Activated CD4-positive, CD25-positive, alpha-beta regulatory T cell treated with anti-CD3 and anti-CD28 coated beads, Interleukin-2, amount 50 U/mL, for 24 hours (primary cell): ENCODE data around the gene TSC2.
"Not testable (repeated sequence)": the region's sequence is repeated elsewhere in the genome, so short reads cannot be mapped to it uniquely, and the experiment has no call there.

Experiments
- ATAC-seq, 2 donors: fragments of 150-1000 bp; cut with Tn5 transposase; one replicate each; pipeline ENCODE4 v1.10.0; 2021; ENCODE audit warnings: mild to moderate bottlenecking in 1 of 2, moderate library complexity in 1 of 2

Gene TSC2

DNA sequence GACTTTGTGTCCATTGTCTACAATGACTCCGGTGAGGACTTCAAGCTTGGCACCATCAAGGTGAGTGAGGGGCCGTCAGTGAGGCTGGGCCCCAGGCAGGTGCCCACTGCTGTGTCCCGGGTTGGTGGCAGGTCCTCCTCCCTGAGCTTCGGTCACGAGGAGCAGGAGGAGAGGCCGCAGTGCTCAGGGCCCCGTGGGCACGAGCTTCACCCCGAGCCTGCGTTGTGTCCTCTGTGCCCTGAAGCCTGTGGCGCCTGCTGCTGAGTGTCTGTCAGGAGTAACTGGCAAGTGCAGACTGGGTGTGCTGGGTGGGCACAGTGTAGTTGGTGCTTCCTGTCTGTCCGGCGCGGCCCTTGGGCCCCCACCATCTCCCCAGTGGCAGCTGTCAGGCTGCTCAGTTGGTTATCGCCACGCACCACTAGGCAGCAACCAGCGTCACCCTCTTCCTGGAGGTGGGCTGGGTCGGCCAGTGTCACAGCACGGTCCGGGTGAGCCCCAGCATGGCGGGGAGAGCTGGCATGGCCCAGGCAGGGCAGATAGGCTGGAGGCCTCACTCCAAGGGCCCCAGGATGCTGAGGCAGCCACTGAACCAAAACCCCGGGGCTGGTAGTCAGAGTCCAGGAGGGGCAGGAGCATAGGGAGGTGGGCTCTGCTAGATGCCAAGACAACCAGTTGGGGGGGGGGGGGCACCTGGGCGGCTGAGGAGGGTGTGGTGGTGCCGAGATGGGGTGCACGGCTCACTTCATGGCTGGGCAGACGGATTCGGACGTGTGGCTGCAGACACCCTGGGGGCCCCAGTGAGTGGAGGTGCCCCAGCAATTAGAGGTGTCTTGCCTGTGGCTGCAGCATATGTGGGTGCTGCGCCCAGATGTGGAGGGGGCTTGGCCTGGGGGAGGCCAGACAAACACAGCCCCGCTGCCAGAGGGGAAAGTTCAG lies 39.3 kb downstream of the TSC2 start:
- ATAC-seq: no peak

DNA sequence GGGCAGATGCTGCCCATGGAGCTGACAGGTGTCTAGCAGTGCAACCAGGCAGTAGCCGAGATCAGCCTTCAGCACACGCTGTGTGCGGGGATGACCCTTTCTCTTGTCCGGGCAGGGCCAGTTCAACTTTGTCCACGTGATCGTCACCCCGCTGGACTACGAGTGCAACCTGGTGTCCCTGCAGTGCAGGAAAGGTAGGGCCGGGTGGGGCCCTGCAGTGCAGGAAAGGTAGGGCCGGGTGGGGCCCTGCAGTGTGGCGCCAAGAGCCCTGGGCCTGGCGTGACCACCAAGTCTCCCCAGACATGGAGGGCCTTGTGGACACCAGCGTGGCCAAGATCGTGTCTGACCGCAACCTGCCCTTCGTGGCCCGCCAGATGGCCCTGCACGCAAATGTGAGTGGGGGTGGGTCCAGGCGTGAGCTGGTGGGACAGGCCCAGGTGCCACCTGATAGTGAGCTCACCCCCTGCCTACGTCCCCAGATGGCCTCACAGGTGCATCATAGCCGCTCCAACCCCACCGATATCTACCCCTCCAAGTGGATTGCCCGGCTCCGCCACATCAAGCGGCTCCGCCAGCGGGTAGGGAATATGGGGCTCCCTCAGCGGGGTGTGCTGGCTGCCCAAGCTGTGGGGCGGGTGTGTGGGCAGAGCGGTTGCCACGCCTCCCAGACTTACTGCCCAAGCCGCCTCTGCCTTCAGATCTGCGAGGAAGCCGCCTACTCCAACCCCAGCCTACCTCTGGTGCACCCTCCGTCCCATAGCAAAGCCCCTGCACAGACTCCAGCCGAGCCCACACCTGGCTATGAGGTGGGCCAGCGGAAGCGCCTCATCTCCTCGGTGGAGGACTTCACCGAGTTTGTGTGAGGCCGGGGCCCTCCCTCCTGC lies 40.2 kb downstream of the TSC2 start:
- ATAC-seq: no peak

DNA sequence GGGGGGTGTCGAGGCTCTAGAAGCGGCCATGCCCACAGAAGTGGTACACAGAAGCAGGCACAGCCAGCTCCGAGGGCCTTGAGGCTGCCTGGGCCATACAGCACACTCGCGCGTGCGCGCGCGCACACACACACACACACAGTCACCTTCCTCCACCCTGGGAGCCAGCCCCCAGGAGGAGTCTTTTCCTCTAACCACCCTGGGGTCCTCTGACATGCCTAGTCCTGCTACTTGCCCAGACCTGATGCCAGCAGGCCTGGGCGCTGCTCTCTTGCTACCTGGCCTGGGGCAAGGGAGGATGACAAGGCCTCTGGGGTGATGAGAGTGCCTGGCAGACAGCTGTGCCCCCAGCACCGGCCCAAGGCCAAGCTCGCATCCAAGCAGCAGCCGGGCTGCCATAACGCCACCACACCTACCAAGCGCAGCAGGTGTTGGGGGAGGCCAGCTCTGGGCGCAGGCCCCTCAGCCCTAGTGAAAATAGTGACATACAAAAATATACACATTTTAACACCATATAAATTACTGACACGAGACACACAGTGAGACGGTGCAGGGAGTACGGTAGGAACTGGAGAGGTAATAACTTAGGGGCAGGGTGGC lies 41.1 kb downstream of the TSC2 start:
- ATAC-seq: no peak

- ATAC-seq: no peak
Measured at GRCh38 chr16:2089706-2090480, 42.1 kb downstream of the TSC2 start.

DNA sequence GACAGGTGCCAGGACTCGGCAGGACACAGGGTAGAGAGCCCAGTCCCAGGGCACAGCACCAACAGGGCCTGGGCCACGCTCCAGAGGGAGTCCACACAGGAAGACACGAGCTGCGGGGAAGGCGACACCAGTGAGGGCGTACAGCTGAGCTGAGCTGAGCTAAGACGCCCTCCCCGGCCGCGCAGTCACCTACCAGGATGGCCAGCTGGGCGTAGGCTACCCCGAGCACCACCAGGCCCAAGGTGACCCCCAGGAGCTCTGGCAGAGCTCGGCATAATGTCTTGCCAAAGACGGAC lies 42.6 kb downstream of the TSC2 start:
- ATAC-seq: no peak

GRCh38 chr16:2090777-2091546 lies 43.2 kb downstream of the TSC2 start:
- ATAC-seq: peak in 1 of 2 donors; percentile 10

DNA sequence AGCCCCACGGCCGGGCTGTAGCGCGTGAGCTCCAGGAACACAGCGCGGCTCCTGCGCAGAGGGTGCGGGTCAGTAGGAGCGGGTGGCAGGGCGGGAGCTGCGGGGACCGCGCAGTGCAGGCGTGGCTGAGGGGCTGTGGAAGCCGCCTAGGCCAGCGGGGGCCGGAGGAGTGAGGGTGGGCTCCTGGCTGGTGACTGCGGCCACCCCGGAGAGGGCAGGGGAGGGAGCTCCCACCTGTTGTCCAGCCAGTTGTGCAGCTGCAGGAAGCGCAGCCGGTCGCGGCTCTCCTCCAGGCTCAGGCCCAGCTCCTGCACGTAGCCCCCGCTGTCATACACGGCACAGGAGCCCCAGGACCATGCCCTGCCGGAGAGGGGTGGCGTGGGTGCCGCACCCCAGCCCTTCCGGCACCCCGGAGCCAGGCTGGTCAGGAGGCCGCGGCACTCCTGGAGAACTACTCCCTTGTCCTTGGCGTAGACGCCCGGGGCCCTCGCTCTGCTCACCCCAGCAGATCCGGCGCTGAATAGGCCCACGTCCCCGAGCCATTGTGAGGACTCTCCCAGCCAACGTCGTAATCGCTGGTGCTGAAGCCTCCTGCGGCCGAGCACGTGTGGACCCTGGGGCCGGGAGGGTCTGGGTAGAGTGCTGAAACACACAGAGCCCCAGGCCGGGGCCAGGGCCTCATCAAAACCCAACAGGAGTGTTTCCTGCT lies 43.9 kb downstream of the TSC2 start:
- ATAC-seq: peak in 1 of 2 donors; percentile 5

DNA sequence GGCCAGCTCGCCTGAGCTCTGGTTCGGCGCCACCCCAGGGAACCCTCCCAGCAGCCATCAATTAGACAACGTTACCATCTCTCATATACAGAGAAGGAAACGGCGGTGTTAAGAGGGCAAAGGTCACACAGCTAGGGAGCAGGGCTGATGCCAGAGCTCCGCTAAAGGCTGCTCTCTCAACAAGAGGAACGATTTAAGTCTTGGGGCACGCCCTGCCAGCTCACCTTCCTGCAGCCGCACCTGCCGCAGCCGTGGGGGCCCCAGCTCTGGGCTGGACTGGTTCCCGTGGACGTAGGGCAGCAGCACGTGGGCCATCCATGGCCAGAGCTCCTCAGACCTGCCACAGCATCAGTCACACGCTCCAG lies 44.5 kb downstream of the TSC2 start:
- no peak for ATAC-seq

GRCh38 chr16:2092866-2093265 lies 45.1 kb downstream of the TSC2 start:
- ATAC-seq: no peak

GRCh38 chr16:2093793-2094192 lies 46.0 kb downstream of the TSC2 start:
- no peak for ATAC-seq

- no peak for ATAC-seq
Measured at GRCh38 chr16:2095315-2095853, 47.6 kb downstream of the TSC2 start.

GRCh38 chr16:2095918-2096582 lies 48.3 kb downstream of the TSC2 start:
- no peak for ATAC-seq

DNA sequence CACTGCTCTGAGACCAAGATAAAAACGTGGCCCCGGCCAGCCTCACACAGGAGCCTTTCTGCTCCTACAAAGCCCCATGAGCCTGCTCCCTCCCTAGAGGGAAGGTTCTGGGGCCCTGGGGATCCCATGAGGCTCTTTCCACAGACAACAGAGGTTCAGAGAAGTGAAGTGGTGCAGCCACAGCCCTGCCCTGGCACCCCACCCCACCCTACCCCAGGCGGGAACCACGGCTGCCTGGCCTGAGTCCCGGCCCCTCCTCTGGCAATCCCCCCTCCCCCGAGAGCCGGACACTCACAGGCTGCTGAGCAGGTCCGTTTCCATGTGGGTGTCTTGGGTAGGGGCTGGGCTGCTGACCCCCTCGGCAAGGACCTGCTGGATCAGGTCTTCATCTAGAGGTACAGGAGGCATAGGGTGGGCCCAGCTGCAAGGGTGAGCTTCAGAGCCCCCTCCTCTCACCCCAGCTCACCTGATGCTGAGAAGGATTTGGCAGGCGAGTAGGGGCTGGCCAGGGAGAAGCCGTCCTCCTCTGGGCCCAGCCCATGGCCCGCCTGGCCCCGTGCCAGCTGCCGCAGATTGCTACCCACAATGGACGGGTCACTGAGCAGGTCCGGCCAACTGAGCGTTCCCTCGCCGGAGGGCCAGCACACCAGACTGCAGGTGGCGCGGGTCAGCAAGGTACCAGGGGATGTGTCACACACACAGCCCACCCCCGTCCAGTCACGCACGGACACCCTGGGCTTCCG lies 49.2 kb downstream of the TSC2 start:
- ATAC-seq: no peak

DNA sequence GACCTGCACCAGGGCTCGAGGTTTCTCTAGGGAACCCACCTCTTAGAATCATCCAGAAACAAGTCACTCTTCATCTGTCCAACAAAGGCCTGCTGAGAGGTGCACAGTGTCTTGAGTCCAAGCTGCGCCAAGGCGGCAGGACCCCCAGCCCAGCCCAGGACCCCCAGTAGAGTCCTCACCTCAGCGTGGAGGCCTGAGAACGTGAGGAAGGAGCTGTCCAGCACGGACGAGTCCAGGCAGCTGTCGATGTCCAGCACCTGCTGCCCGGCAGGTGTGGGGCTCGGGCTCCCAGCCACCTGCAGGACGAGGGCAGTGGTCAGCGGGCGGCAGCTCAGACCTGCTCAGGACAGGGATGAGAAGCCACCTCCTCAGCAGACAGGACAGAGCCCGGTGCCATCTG lies 49.9 kb downstream of the TSC2 start:
- not testable (repeated sequence) for ATAC-seq

GRCh38 chr16:2101581-2101980 lies 53.8 kb downstream of the TSC2 start:
- ATAC-seq: not testable (repeated sequence)

- no peak for ATAC-seq
Measured at GRCh38 chr16:2102471-2102870, 54.7 kb downstream of the TSC2 start.

DNA sequence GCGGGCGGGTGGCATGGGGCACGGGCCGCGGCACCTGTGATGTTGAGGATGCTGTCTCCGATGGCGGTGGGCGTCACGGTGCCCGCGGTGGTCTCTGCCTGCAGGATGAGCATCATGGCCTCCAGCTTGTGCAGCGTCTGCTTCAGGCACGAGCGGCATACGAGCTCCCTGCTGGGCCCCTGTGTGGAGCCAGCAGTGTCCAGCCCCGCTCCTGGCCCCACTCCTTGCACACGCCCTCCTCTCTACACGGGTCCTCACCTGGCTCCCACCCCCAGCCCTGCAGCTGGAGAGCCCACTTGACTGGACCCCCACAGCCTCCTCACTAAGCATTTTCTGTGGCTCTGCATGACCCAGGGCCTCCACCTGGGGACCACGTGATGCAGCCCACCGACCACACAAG lies 56.7 kb downstream of the TSC2 start:
- not testable (repeated sequence) for ATAC-seq

- not testable (repeated sequence) for ATAC-seq
Measured at GRCh38 chr16:2105291-2105690, 57.5 kb downstream of the TSC2 start.

DNA sequence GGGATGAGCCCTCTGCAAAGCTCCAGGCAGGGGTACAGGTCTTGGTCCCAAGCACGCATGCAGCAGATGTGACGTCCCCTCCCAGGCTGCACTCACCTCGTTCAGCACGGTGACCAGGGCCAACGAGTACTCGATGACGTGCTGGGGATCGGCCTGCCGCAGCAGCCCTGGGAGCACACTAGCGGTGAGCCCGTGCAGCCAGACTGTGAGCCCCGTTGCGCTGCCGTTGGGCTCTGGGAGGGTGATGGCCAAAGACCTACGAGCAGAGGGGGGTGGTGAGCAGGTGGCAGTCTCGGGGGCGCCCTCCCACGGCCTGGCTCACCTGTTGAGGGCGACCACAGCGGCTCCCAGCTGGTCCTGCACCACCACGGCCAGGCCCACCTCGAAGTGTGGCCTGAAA lies 58.0 kb downstream of the TSC2 start:
- not testable (repeated sequence) for ATAC-seq

- ATAC-seq: not testable (repeated sequence)
Measured at GRCh38 chr16:2106211-2106610, 58.4 kb downstream of the TSC2 start.
